ENCODE results near the gene SPINT2.
"Not testable (repeated sequence)": the region's sequence is repeated elsewhere in the genome, so short reads cannot be mapped to it uniquely, and the experiment has no call there.

Gene SPINT2, protein sequence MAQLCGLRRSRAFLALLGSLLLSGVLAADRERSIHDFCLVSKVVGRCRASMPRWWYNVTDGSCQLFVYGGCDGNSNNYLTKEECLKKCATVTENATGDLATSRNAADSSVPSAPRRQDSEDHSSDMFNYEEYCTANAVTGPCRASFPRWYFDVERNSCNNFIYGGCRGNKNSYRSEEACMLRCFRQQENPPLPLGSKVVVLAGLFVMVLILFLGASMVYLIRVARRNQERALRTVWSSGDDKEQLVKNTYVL

DNA sequence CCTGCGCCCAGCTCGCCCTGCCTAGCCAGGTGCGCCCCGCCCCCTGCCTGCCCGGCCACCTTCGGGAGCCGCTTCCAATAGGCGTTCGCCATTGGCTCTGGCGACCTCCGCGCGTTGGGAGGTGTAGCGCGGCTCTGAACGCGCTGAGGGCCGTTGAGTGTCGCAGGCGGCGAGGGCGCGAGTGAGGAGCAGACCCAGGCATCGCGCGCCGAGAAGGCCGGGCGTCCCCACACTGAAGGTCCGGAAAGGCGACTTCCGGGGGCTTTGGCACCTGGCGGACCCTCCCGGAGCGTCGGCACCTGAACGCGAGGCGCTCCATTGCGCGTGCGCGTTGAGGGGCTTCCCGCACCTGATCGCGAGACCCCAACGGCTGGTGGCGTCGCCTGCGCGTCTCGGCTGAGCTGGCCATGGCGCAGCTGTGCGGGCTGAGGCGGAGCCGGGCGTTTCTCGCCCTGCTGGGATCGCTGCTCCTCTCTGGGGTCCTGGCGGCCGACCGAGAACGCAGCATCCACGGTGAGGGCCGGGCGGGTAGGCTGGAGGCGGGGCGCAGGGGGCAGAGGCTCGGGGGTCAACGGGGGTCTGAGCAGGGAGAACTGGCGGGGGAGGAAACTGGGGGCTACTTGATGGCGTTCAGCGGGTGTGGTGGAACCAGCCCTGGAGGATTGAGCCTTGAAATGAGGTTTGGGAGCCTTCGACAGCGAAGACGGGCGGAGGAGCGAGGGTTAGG, at the start of gene SPINT2:
Gene SPINT2, plus strand, starts transcription at position 88 of the 727 bp plus-strand sequence. Its CDS starts 320 bp downstream, at position 408.
- DNase-seq (ENCODE audit: low read depth in 2 of 2) = peak in 1 of 2 donors; percentile 14

DNA sequence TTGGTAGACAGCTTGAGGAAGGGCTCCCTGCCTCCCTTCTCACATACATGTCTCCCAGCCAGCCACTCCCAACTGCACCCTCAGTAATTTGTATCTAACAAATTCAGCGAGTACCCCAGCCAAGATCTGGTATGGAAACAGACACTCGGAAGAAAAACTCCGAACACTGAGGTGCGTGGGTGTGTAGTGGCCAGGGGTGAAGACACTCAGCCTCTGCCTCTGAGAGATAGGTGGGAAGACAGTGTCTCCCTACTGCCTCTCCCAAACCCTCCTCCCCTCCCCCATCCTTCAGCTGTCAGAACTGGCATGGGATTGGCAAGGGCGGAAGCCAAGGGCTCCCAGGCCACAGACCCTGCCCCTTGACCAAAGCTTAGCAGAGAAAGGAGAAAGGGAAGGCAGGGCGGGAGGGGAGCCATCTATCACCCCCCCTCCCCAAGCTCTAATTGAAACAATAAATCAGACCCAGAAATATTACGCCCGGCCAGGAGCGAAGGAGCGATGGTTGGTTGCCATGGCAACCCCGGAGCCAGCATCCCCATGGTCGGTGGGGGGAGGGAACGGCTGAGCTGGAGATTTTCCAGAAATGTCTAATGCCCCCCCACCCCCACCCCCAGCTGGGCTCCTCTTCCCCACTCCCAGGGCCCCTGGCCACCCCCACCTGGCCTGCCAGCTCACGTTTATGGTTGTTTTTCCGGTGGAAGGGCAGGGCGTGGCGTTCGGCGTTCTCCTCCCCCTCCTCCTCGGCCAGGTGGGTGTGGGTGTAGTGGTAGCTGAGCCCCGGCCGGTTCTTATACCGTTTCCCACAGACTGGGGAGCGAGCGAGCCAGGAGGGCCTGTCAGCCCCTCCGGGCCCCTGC, 47.4 kb upstream of the SPINT2 start:
- DNase-seq (ENCODE audit: low read depth in 2 of 2) = no peak

DNA sequence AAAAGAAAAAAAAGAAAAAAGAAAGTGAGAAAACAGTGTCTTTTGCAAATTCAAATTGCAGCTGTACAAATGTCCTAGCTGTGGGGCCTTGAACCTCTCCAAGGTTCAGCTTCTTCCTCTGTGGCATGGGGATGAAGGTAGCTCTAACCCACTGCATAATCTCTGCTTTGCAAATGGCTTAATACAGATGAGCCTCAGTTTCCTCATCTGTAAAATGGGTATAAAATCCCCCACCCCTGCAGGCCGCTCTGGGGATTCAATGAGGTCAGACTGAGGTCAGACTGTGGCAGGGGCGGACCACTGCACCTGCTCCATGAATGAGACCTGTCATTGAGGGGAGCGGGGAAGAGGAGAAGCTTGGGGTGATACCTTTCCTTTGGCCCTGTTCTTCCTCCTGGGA, 46.2 kb upstream of the SPINT2 start:
- DNase-seq (ENCODE audit: low read depth in 2 of 2) = no peak

DNA sequence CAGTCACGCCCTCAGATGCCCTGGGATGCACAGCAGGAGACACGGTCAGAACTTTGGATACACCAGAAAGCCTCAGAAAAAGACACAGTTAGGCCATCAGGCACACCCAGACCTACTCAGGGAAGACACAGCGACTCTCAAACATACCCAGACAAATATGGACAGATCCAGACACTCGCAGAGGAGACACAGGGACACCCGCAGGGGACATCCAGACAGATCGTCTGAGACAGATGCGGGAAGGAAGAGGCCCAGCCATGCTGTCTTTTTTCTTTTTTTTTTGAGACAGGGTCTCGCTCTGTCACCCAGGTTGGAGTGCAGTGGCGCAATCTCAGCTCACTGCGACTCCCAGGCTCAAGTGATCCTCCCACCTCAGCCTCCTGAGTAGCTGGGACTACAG, 45.2 kb upstream of the SPINT2 start:
- DNase-seq (ENCODE audit: low read depth in 2 of 2) = no peak

DNA sequence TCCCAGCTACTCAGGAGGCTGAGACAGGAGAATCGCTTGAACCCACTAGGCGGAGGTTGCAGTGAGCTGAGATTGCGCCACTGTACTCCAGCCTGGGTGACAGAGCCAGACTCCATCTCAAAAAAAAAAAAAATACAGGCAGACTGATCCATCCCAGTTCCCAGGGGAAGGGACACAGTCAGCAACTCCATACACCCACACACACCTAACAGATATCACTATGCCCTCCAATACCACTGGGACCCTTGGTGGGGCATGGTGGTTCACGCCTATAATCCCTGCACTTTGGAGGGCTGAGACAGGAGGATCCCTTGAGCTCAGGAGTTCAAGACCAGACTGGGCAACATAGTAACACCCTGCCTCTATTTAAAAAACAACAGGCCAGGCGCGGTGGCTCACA, 43.0 kb upstream of the SPINT2 start:
- DNase-seq (ENCODE audit: low read depth in 2 of 2) = no peak

DNA sequence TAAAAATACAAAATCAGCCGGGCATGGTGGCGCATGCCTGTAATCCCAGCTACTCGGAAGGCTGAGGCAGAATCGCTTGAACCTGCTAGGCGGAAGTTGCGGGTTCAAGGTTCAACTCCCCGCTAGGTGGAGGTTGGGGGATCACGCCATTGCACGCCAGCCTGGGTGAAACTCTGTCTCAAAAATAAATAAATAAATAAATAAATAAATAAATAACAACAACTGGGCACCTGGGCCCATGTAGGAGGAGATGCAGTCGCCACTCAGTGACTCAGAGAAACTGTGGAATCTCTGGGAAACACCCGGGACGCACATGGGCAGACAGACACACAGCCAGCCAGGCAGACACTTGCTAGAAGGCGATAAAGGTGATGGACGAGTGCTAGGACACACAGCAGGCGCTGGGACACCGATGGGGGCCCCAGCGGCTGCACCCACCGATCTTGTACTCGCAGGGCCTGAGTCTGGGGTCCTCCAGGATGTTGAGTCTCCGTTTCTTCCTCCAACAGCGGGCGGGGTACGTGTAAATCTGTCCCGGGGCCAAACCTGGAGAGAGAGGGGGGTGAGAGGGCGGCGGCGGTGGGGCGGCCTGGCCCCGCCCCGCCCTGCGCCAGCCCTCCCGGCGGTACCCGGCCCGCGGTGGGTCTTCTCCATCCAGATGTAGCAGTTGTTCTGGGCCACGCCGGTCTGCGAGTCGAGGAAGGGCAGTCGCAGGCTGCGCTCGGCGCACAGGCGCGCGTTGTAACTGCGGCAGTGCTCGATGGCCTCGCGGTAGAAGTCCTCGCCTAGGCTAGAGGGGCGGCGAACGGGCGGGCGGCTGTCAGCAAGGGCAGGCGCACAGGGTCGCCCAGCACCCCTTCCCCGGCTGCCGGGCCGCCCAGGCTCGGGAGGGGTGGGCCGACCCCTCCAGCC, 42.2 kb upstream of the SPINT2 start:
- no peak for DNase-seq (ENCODE audit: low read depth in 2 of 2)

DNA sequence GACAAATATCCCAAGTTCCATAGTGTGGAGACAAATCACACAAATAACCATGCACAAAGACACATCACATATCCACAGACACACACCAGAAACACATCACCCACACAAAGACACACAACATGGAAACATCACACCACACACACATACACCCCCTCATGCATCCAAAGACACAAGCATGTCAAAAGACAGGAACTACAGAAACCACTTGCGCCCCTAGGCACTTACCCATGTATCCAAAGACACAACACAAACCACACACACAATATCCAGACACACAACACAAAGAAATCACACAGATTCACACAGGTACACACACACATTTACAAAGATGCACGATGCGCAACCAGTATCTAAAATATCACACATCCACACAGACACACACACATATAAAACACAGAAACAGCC, 41.3 kb upstream of the SPINT2 start:
- DNase-seq (ENCODE audit: low read depth in 2 of 2) = no peak

DNA sequence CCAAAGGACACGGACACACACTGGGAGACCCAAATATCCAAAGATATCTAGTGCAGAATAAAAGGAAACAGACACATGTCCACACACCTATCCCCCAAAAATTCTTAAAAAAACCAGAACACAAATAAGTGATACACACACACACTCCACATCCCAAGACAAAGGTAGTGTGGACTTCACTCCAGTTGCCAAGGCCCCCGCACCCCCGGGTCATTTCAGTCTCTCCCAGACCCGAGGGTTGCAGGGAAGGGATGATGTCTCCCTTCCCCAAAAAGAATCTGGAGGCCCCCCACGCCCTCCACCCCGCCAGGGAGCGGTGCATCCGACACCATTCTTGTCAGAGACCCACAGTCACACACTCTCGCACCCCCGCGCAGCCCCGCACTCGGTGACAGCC, 40.8 kb upstream of the SPINT2 start:
- no peak for DNase-seq (ENCODE audit: low read depth in 2 of 2)

DNA sequence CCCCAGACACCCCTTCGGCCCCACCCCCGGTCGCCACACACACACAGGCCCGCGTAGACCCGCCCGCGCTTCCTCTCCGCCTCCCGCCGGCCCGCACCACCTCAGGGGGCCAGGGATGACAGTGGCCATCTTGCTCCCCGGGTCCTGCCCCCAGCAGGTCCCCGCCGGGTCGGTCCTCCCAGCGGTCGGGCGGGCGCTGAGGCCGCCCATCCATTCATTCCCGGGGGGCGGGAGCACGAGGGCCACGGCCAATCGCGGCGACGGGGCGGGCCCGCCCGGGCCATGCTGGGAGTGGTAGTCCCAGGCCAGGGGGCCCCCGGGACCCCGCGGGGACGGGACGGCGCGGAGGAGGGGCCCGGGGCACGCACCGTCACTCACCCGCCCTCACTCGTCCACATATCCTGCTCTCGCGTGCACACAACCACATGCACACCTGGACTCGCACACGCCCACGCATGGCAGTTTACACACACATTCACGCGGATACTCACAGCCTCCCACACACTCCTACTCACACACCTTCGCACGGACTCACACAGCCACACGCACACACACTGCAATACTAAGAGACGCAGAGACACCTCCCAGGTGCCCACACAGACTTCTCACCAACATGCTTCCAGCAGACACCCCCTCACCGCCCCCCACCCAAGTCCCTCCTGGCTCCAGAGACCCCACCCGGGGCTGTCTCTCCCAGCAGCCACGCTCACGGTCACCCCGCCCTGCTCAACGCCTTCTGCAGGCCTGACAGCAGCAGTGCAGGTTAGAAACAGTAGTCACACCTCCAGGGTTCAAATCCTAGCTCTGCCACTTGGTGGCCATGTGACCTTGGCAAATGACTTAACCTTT, 40.1 kb upstream of the SPINT2 start, which contains the start of gene DPF1:
Gene DPF1, minus strand, starts transcription at position 209 of the 849 bp plus-strand sequence. Its CDS starts 80 bp downstream, at position 129.
- peak; percentile 41 to 66 for DNase-seq (ENCODE audit: low read depth in 2 of 2)

DNA sequence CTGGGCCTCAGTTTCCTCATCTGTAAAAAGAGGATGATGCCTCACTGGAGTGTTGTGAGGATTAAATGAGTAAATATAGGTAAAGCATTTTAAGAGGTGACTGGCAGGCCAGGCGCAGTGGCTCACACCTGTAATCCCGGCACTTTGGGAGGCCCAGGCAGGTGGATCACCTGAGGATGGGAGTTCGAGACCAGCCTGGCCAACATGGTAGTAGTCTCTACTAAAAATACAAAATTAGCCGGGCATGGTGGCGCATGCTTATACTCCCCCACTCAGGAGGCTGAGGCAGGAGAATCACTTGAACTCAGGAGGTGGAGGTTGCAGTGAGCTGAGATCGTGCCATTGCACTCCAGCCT, 39.5 kb upstream of the SPINT2 start:
- DNase-seq (ENCODE audit: low read depth in 2 of 2) = not testable (repeated sequence)

DNA sequence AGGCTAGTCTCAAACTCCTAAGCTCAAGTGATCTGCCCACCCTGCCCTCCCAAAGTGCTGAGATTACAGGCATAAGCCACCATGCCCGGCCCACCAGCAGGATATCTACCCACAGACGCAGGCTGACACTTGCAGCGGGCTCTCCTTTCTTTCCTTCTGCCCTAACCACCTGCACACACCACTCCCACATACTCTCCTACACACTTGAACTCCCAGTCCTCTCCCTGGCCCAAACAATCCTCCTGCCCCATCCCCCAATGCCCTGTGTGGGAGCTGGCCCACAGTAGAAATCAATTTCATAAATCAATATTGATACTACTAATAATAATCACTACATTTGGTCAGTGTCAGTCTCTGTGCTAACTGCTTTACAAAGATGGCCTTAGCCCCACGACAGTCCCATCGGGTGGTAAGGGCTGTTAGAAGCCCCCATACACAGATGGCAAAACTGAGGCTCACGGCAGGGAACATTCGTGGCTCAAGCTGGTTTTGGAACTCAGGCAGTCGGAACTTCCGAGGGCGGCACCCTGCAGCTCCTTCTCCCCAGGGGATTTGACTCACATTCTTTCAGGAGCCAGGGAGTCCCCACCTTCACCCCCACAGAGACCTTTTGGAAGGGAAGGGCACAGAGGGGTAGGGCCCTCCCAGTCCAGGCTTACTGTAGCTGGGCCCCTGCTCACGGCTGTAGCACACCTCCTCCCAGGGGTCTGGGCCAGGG, 36.9 kb upstream of the SPINT2 start:
- DNase-seq (ENCODE audit: low read depth in 2 of 2) = no peak

DNA sequence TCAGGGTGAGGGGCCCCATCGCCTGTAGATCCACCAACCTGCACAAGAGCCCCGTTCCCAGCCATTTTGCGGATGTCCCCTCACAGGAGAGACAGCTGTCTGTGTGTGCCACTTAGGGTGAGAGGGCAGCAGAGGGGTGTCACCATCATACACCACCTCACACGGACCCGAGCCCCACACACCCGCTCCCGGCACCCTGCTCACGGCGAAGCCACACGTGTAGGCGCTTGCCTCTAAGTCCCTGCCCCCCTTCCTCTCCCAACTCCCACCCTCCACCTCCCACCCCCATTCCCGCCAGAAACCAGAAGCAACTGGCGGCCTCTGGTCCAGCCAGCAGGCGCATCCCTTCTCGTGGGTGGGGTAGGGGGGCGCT, 36.4 kb upstream of the SPINT2 start:
- DNase-seq (ENCODE audit: low read depth in 2 of 2) = no peak

DNA sequence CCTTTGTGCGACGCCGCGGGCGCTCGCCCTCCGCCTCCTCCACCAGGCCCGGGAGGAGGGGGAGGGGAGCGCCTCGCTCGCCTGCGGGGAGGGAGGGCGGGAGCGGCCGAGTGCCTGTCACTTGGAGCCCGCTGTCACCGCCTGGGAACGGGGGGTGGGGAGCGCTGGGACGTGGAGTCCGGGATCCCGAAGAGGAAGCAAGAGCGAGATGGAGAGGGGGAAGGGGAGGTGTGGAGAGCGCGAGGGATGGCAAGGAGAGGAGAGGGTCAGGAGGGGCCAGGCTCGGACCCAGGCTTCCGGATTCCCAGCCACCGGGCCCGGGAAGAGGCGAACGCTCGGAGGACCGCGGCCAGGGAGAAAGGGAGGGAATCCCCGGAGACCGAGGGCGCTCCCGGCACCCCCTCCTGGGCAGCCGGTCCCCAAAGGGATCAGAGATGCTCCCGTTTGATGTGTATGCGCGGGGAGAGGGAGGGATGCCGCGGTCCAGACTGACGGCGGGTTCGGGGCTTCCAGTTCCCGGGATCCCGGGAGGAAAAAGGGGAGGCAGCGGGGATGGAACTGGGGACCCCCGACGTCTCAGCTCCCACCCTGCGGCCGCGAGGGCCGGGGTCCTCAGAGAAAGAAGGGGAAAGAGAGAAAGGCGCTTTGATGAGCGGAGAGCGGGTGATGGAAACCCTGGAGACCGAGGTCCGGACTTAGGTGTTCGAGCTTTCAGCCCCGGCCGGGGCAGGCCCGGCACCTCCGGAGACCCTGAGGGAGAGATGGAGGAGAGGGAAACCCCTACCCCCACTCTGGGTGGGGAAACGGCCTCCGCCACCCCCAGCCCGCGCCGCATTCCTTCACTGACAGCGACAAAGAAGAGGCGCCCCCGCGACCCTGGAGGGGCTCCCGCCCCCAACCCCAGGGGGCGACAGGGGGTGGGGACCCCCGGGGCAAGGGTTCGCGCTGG, 35.6 kb upstream of the SPINT2 start:
- no peak for DNase-seq (ENCODE audit: low read depth in 2 of 2)

DNA sequence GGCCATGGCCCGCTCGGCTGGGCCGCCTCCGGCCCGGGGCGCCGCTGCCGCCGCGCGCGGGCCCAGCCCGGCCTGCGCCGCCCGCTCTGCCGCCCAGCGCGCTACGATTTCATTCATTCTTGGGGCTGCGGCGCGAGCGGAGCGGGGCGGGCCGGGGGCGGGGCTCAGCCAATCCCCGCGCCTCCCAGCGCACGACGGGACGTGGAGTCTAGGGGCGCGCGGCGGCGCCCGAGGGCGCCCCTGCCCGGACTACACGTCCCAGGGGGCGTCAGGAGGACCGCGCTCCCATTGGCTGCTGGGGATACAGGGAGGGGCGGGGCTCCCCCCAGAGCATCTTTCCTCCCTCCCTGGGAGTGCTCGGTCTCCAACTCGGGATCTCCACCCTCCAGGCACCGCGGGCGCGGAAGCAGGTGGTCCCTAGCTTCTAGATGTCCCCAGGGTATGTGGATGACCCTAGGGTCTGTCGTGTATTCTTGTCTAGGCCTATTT, 34.7 kb upstream of the SPINT2 start:
- DNase-seq (ENCODE audit: low read depth in 2 of 2) = peak; percentile 57 to 71

DNA sequence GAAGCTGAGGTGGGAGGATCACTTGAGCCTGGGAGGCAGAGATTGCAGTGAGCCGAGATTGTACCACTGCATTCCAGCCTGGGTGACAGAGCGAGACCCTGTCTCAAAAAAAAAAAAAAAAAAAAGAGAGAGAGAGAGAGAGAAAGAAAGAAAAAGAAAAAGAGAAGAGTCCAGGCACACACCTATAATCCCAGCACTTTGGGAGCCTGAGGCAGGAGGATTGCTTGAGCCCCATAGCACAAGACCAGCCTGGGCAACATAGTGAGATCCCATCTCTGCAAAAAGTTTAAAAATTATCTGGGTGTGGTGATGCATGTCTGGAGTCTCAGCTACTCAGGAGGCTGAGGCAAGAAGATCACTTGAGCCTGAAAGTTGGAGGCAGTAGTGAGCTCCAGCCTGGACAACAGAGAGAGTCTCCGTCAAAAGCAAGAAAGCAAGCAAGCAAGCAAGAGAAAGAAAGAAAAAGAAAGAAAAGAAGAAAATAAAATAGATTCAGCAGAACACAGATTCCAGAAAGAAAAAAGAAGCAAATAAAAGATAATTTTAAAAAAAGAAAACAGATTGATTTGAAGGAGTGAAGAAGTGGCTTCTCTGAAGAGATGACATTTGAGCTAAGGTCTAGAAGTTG, 33.8 kb upstream of the SPINT2 start:
- not testable (repeated sequence) for DNase-seq (ENCODE audit: low read depth in 2 of 2)

DNA sequence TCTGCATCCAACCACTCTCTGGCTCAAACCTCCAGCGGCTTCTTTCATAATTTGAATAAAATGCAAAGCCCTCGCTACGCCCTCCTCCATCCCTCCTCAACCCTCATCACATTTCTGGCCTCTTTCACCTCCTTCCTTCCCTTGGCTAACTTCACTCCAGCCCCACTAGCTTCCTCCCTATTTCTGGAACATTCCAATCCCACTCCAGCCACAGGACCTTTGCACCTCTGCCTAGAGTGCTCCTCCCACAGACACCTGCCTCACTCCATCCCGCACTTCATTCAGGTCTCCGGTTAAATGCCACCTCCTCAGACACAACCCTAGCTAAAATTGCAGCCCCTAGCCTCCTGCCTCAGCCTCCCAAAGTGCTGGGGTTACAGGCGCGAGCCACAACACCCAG, 32.5 kb upstream of the SPINT2 start:
- DNase-seq (ENCODE audit: low read depth in 2 of 2) = no peak

DNA sequence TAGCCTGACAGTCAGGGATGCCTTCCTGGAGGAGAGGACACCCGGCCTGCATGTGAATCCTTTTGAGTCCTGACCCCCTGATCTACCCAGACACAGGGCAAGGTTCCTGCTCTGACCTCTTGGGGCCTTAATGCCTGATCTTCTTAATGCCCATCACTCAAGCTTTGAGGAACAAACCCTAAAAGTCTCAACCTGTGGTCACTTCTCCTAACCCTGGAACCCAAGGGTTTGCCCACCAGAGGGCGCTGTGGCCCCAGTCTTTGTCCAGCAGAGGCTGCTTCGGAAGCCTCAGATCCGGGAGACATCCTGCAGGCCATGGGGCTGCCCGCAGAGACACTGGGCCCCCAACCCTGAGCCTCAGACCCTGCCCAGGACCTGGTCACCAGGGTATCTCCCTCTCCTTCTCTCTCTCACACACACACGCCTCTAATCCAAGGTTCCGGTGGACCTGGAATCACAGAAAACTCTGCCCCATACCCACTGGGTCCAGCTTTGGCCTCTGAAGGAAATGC, 30.6 kb upstream of the SPINT2 start:
- DNase-seq (ENCODE audit: low read depth in 2 of 2) = peak; percentile 68 to 81

DNA sequence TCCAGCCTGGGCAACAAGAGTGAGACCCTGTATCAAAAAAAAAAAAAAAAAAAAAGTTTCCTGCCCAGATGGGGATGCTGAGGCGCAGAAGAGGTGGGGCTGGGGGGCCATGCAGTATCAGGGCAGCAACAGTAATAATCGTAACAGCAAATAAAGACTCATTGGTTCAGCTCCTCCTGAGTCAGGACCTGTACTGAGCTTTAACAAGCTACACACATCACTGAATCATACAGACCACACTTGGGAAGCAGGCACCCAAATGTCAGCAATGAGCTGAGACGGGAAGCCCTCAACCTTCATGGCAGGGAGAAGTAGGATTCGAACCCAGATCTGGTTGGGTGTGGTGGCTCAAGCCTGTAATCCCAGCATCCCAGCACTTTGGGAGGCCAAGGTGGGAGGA, 29.8 kb upstream of the SPINT2 start:
- no peak for DNase-seq (ENCODE audit: low read depth in 2 of 2)

Measured in stimulated activated CD8-positive, alpha-beta memory T cell treated with anti-CD3 and anti-CD28 coated beads, Interleukin-2, amount 100 ng/mL, for 48 hours (primary cell).